HEK293 (cell line): Measurements from ENCODE around the gene CTSF.

Experiments
- CTCF ChIA-PET: fragments of 350-600 bp; formaldehyde crosslinking; extraction: SDS; loops from one replicate; lab custom pipeline; 2021; ENCODE audit warnings: antibody characterized with exemption; lab: Yijun Ruan, JAX
- POLR2A ChIA-PET: fragments of 300-600 bp; formaldehyde crosslinking; extraction: SDS; loops from one replicate; lab custom pipeline; 2020; ENCODE audit warnings: antibody characterized with exemption, inconsistent platforms; lab: Yijun Ruan, JAX
- H3K27ac ChIP-seq: fragments of 200-500 bp; sonication (Bioruptor generic); 2 replicates; pipeline ENCODE4 v1.5.1; 2014; ENCODE audit warnings: low read depth, low read length, control low read depth, inconsistent platforms; ENCODE audit errors: extremely low read depth
- H3K36me3 ChIP-seq, 2 experiments: fragments of 200-500 bp in 1 of 2; sonication (Bioruptor generic) in 1 of 2; 1 replicate in 1 of 2; 2 replicates in 1 of 2; pipeline ENCODE4 v1.5.1; 2014 to 2017; ENCODE audit warnings: inconsistent platforms in 2 of 2, low read length in 2 of 2; ENCODE audit not compliant: control insufficient read depth in 2 of 2, insufficient read depth in 1 of 2
- H3K4me1 ChIP-seq: fragments of 200-500 bp; sonication (Bioruptor generic); 2 replicates; pipeline ENCODE4 v1.5.1; 2014; ENCODE audit warnings: mild to moderate bottlenecking, low read length, inconsistent platforms; ENCODE audit not compliant: control insufficient read depth, insufficient read depth
- H3K4me3 ChIP-seq: 2 replicates; pipeline ENCODE4 v1.5.1; 2011; ENCODE audit warnings: low read depth, mild to moderate bottlenecking, control low read depth, low read length, moderate library complexity
- H3K9me3 ChIP-seq: fragments of 200-500 bp; sonication (Bioruptor generic); 2 replicates; pipeline ENCODE4 v1.5.1; 2014; ENCODE audit warnings: low read depth, low read length, inconsistent platforms; ENCODE audit not compliant: control insufficient read depth, insufficient read depth
- GLI2 ChIP-seq: fragments of 450-650 bp; formaldehyde crosslinking; IDR thresholded peaks from 2 replicates; pipeline ENCODE4; 2017; ENCODE audit warnings: missing biosample characterization, missing genetic modification characterization, low read depth, borderline replicate concordance
- GLIS2 ChIP-seq: fragments of 450-650 bp; formaldehyde crosslinking; IDR thresholded peaks from 2 replicates; pipeline ENCODE4 v1.5.1; 2016; ENCODE audit warnings: missing biosample characterization, missing genetic modification characterization
- KLF9 ChIP-seq: fragments of 450-650 bp; formaldehyde crosslinking; IDR thresholded peaks from 2 replicates; pipeline ENCODE4 v1.5.1; 2016; ENCODE audit warnings: missing biosample characterization, missing genetic modification characterization, low read depth
- MYNN ChIP-seq: fragments of 450-650 bp; formaldehyde crosslinking; IDR thresholded peaks from 2 replicates; pipeline ENCODE4 v1.5.1; 2016; ENCODE audit warnings: missing biosample characterization, missing genetic modification characterization, borderline replicate concordance
- MZF1 ChIP-seq: fragments of 450-650 bp; formaldehyde crosslinking; IDR thresholded peaks from 2 replicates; pipeline ENCODE4 v1.5.1; 2017; ENCODE audit warnings: missing biosample characterization, missing genetic modification characterization, borderline replicate concordance
- PRDM1 ChIP-seq: fragments of 450-650 bp; formaldehyde crosslinking; IDR thresholded peaks from 2 replicates; pipeline ENCODE4; 2016; ENCODE audit warnings: missing biosample characterization, missing genetic modification characterization
- YY2 ChIP-seq: fragments of 450-650 bp; formaldehyde crosslinking; IDR thresholded peaks from 2 replicates; pipeline ENCODE4 v1.5.1; 2016; ENCODE audit warnings: missing biosample characterization, missing genetic modification characterization
- ZBTB26 ChIP-seq: fragments of 450-650 bp; formaldehyde crosslinking; optimal IDR thresholded peaks from 2 replicates; pipeline ENCODE3; 2016; ENCODE audit warnings: missing biosample characterization, mild to moderate bottlenecking, missing genetic modification characterization
- ZBTB6 ChIP-seq: fragments of 450-650 bp; formaldehyde crosslinking; IDR thresholded peaks from 2 replicates; pipeline ENCODE4 v1.5.1; 2017; ENCODE audit warnings: missing biosample characterization, missing genetic modification characterization
- ZNF10 ChIP-seq: fragments of 450-650 bp; formaldehyde crosslinking; IDR thresholded peaks from 2 replicates; pipeline ENCODE4 v1.5.1; 2017; ENCODE audit warnings: missing biosample characterization, missing genetic modification characterization
- ZNF214 ChIP-seq: fragments of 450-650 bp; formaldehyde crosslinking; IDR thresholded peaks from 2 replicates; pipeline ENCODE4 v1.5.1; 2017; ENCODE audit warnings: missing biosample characterization, mild to moderate bottlenecking, missing genetic modification characterization, borderline replicate concordance
- ZNF280C ChIP-seq: fragments of 450-650 bp; formaldehyde crosslinking; IDR thresholded peaks from 2 replicates; pipeline ENCODE4 v1.5.1; 2016; ENCODE audit warnings: missing biosample characterization, missing genetic modification characterization
- ZNF391 ChIP-seq: fragments of 450-650 bp; formaldehyde crosslinking; IDR thresholded peaks from 2 replicates; pipeline ENCODE4 v1.5.1; 2016; ENCODE audit warnings: low read depth, missing biosample characterization, missing genetic modification characterization, borderline replicate concordance
- ZNF488 ChIP-seq: fragments of 450-650 bp; formaldehyde crosslinking; IDR thresholded peaks from 2 replicates; pipeline ENCODE4 v1.5.1; 2016; ENCODE audit warnings: missing biosample characterization, missing genetic modification characterization
- ZNF544 ChIP-seq: fragments of 450-650 bp; formaldehyde crosslinking; IDR thresholded peaks from 2 replicates; pipeline ENCODE4 v1.5.0; 2017; ENCODE audit warnings: missing biosample characterization, missing genetic modification characterization
- ZNF555 ChIP-seq: fragments of 450-650 bp; formaldehyde crosslinking; conservative IDR thresholded peaks from 2 replicates; pipeline ENCODE4 v1.5.1; 2017; ENCODE audit warnings: missing biosample characterization, mild to moderate bottlenecking, missing genetic modification characterization, inconsistent platforms
- ZNF560 ChIP-seq: fragments of 450-650 bp; formaldehyde crosslinking; IDR thresholded peaks from 2 replicates; pipeline ENCODE4 v1.5.1; 2017; ENCODE audit warnings: missing biosample characterization, missing genetic modification characterization, borderline replicate concordance
- ZNF596 ChIP-seq: fragments of 450-650 bp; IDR thresholded peaks from 2 replicates; pipeline ENCODE4 v1.5.0; 2018; ENCODE audit warnings: missing biosample characterization, mild to moderate bottlenecking, missing genetic modification characterization, moderate library complexity
- ZNF623 ChIP-seq: fragments of 450-650 bp; formaldehyde crosslinking; IDR thresholded peaks from 2 replicates; pipeline ENCODE4 v1.5.1; 2016; ENCODE audit warnings: missing biosample characterization, missing genetic modification characterization
- ZNF639 ChIP-seq: fragments of 450-650 bp; formaldehyde crosslinking; IDR thresholded peaks from 2 replicates; pipeline ENCODE4 v1.5.1; 2016; ENCODE audit warnings: missing biosample characterization, missing genetic modification characterization
- ZNF768 ChIP-seq: fragments of 450-650 bp; formaldehyde crosslinking; IDR thresholded peaks from 2 replicates; pipeline ENCODE4 v1.5.1; 2018; ENCODE audit warnings: missing biosample characterization, mild to moderate bottlenecking, missing genetic modification characterization
- ZNF791 ChIP-seq: fragments of 450-650 bp; formaldehyde crosslinking; IDR thresholded peaks from 2 replicates; pipeline ENCODE4 v1.5.1; 2016; ENCODE audit warnings: missing biosample characterization, missing genetic modification characterization
- ZSCAN18 ChIP-seq: fragments of 450-650 bp; formaldehyde crosslinking; IDR thresholded peaks from 2 replicates; pipeline ENCODE4 v1.5.1; 2016; ENCODE audit warnings: missing biosample characterization, missing genetic modification characterization
- ZXDB ChIP-seq: fragments of 450-650 bp; formaldehyde crosslinking; IDR thresholded peaks from 2 replicates; pipeline ENCODE4 v1.5.1; 2016; ENCODE audit warnings: missing biosample characterization, missing genetic modification characterization

The CTSF gene

GRCh38 chr11:66593303-66593635, 24.9 kb upstream of the CTSF start (continued):
- TF ChIP-seq ZSCAN18 (tag by site-specific recombination) (no peak), GLIS2 (tag by site-specific recombination) (peak; percentile 53), ZNF544 (tag by site-specific recombination) (no peak), ZNF214 (tag by site-specific recombination) (no peak), ZNF791 (no peak), MZF1 (tag by site-specific recombination) (no peak), ZBTB26 (peak; percentile 16), ZNF596 (no peak)
- TF ChIP-seq, all 188 proteins: peak for 8

GRCh38 chr11:66592457-66593302, 24.3 kb upstream of the CTSF start, which contains the start of the genes CCDC87 and CCS:
Gene CCDC87 (minus strand): TSS chr11:66593063. CDS start chr11:66593015, 48 bp downstream.
Gene CCS (plus strand): TSS chr11:66593185. CDS start chr11:66593262, 77 bp downstream.
- CTCF ChIA-PET = interaction anchor here (0.6 to 4.5 kb wide), 19 partner anchors 9 to 765 kb away, joined by 3 to 49 read pairs (median 4); partner anchors contain the start of genes PELI3 and ZDHHC24
- no peaks in the 10 kb centered on the region for H3K4me1 ChIP-seq
- H3K27ac ChIP-seq = peak within 1 kb of the TSS; percentile 11; the same call in 1 of the 2 replicates
- TF ChIP-seq ZNF280C (tag by site-specific recombination) (no peak), MYNN (no peak), ZBTB6 (tag by site-specific recombination) (peak; percentile 99), YY2 (tag by site-specific recombination) (no peak), GLI2 (no peak), KLF9 (tag by site-specific recombination) (no peak), ZNF391 (tag by site-specific recombination) (no peak), ZNF623 (tag by site-specific recombination) (no peak), ZNF639 (tag by site-specific recombination) (no peak), ZNF768 (no peak), ZXDB (tag by site-specific recombination) (peak; percentile 39; the same call in 1 of the 2 replicates), ZNF10 (no peak), GLIS2 (tag by site-specific recombination) (no peak; the same call in 1 of the 2 replicates), PRDM1 (tag by site-specific recombination) (no peak), ZNF555 (tag by site-specific recombination) (no peak), ZNF488 (tag by site-specific recombination) (no peak), ZNF560 (tag by site-specific recombination) (no peak)

More at GRCh38 chr11:66592457-66593302, 24.3 kb upstream of the CTSF start, which contains the start of the genes CCDC87 and CCS:
- Histone ChIP-seq H3K9me3 (no peaks in the 10 kb centered on the region), H3K4me3 (peak within 1 kb of the TSS; percentile 67), H3K36me3 (peaks cover 0 to 12% of the 10 kb centered on the region in 2 experiments; a peak in 2 of 3 replicates)
- POLR2A ChIA-PET = interaction anchor here (0.5 to 3.2 kb wide), 9 partner anchors 20 to 85 kb away, joined by 3 to 28 read pairs (median 5); partner anchors contain the start of genes RBM14, RBM4, RBM4B and ZDHHC24
